Measurements from ENCODE around the gene BAX. TPM values are rescaled to one million over a fixed set of nuclear protein-coding genes. Genes with fewer than 3 reads are reported as not detected.
A peak's percentile ranks its signal among the peaks of the same experiment; 100 is the strongest.

BAX gene
- total and polyA plus RNA-seq, 3 experiments from 2014 or later = 79.5 to 331 (median 315) TPM

DNA sequence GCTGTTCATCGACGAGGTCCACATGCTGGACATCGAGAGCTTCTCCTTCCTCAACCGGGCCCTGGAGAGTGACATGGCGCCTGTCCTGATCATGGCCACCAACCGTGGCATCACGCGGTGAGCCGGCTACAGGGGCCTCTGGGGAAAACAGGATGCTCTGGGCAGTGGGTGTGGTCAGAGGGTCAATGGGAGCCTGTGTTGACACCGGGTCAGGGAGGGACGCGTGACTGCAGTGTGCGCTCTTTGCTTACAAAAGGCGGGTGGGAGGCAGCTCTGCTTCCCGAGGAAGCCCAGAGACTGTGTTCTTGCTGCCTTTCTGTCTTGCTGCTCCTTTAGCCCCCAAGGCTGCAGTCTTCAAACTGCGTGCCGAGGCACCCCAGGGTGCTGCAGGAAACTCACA, 56.5 kb downstream of the BAX start:
- H3K4me1 ChIP-seq (ENCODE audit: insufficient read depth, low read length) = no peaks in the 10 kb centered on the region
- H3K36me3 ChIP-seq (ENCODE audit: insufficient read depth, low read length) = no peaks in the 10 kb centered on the region
- no peak for DNase-seq
- no peaks in the 10 kb centered on the region for H3K27me3 ChIP-seq (ENCODE audit: insufficient read depth, low read length, poor library complexity, severe bottlenecking)
- H3K27ac ChIP-seq (ENCODE audit: low read depth, low read length) = no peak overlapping the region
- Mint-ChIP-seq H3K4me1 (no peaks in the 10 kb centered on the region), H3K9me3 (no peaks in the 10 kb centered on the region), H3K4me3 (no peak overlapping the region), H3K27me3 (no peaks in the 10 kb centered on the region), H3K27ac (peak overlapping the region in 1 of 8 donors; percentile 45), H3K36me3 (peaks cover 0 to 62% (median 2%) of the 10 kb centered on the region in 3 donors)
- no peak overlapping the region for H3K4me3 ChIP-seq (ENCODE audit: low read length)
- ChIA-PET CTCF (interaction anchor here (3.0 kb wide), 1 partner anchor 18 kb away, joined by 11 read pairs; the partner anchor contains the start of genes GYS1 and RUVBL2), POLR2A (no interaction called here)
- no peaks in the 10 kb centered on the region for H3K9me3 ChIP-seq (ENCODE audit: low read length)

Other genes with a start within 250 kb of the BAX start
- gene MAMSTR, start 235.2 kb upstream of the BAX start, total RNA-seq = under 1 TPM; 0.68 to 0.69 TPM
- gene MAMSTR, start 235.2 kb upstream of the BAX start, polyA plus RNA-seq = 0.40 TPM
- under 1 TPM; 0.20 to 0.22 TPM for gene RASIP1, start 214.3 kb upstream of the BAX start, total RNA-seq
- gene RASIP1, start 214.3 kb upstream of the BAX start, polyA plus RNA-seq = 0.09 TPM
- gene IZUMO1, start 208.0 kb upstream of the BAX start, total RNA-seq = not detected
- not detected for gene IZUMO1, start 208.0 kb upstream of the BAX start, polyA plus RNA-seq
- gene FUT1, start 202.2 kb upstream of the BAX start, total RNA-seq = under 1 TPM; 0.09 TPM
- gene FUT1, start 202.2 kb upstream of the BAX start, polyA plus RNA-seq = not detected
- gene FGF21, start 199.4 kb upstream of the BAX start, total RNA-seq = not detected
- gene FGF21, start 199.4 kb upstream of the BAX start, polyA plus RNA-seq = not detected
- 10 to 100 TPM; 61.9 to 62.6 TPM for gene BCAT2, start 143.8 kb upstream of the BAX start, total RNA-seq
- gene BCAT2, start 143.8 kb upstream of the BAX start, polyA plus RNA-seq = 31.8 TPM
- gene HSD17B14, start 118.4 kb upstream of the BAX start, total RNA-seq = under 1 TPM; 0.18 to 0.37 TPM
- 1.1 TPM for gene HSD17B14, start 118.4 kb upstream of the BAX start, polyA plus RNA-seq
- 1 to 10 TPM; 2.5 to 4.1 TPM for gene PLEKHA4, start 86.3 kb upstream of the BAX start, total RNA-seq
- 2.7 TPM for gene PLEKHA4, start 86.3 kb upstream of the BAX start, polyA plus RNA-seq
- gene PPP1R15A, start 82.5 kb upstream of the BAX start, total RNA-seq = 10 to 100 TPM; 67.1 to 69.3 TPM
- gene PPP1R15A, start 82.5 kb upstream of the BAX start, polyA plus RNA-seq = 159 TPM
- gene TULP2, start 56.1 kb upstream of the BAX start, total RNA-seq = not detected
- gene TULP2, start 56.1 kb upstream of the BAX start, polyA plus RNA-seq = not detected
- gene NUCB1, start 54.6 kb upstream of the BAX start, total RNA-seq = 10 to 100 TPM; 86.8 to 93.3 TPM
- gene NUCB1, start 54.6 kb upstream of the BAX start, polyA plus RNA-seq = 147 TPM
- under 1 TPM; 0.42 to 0.53 TPM for gene DHDH, start 21.2 kb upstream of the BAX start, total RNA-seq
- gene DHDH, start 21.2 kb upstream of the BAX start, polyA plus RNA-seq = 0.31 TPM
- 1,000 to 10,000 TPM; 1,478 to 1,489 TPM for gene FTL, start 10.4 kb downstream of the BAX start, total RNA-seq
- 4,521 TPM for gene FTL, start 10.4 kb downstream of the BAX start, polyA plus RNA-seq
- 10 to 100 TPM; 38.2 to 38.9 TPM for gene GYS1, start 38.4 kb downstream of the BAX start, total RNA-seq
- 31.5 TPM for gene GYS1, start 38.4 kb downstream of the BAX start, polyA plus RNA-seq
- gene RUVBL2, start 39.0 kb downstream of the BAX start, total RNA-seq = 100 to 1,000 TPM; 147 to 159 TPM
- 67.9 TPM for gene RUVBL2, start 39.0 kb downstream of the BAX start, polyA plus RNA-seq
- gene LHB, start 62.2 kb downstream of the BAX start, total RNA-seq = not detected
- gene LHB, start 62.2 kb downstream of the BAX start, polyA plus RNA-seq = not detected
- gene CGB3, start 69.5 kb downstream of the BAX start, total RNA-seq = not detected
- gene CGB3, start 69.5 kb downstream of the BAX start, polyA plus RNA-seq = not detected
- gene CGB2, start 77.0 kb downstream of the BAX start, total RNA-seq = not detected
- not detected for gene CGB2, start 77.0 kb downstream of the BAX start, polyA plus RNA-seq
- not detected for gene CGB1, start 82.0 kb downstream of the BAX start, total RNA-seq
- not detected for gene CGB1, start 82.0 kb downstream of the BAX start, polyA plus RNA-seq
- gene CGB5, start 89.0 kb downstream of the BAX start, total RNA-seq = not detected
- gene CGB5, start 89.0 kb downstream of the BAX start, polyA plus RNA-seq = not detected
- not detected for gene CGB8, start 94.2 kb downstream of the BAX start, total RNA-seq
- gene CGB8, start 94.2 kb downstream of the BAX start, polyA plus RNA-seq = not detected
- gene CGB7, start 102.9 kb downstream of the BAX start, total RNA-seq = not detected
- not detected for gene CGB7, start 102.9 kb downstream of the BAX start, polyA plus RNA-seq
- not detected for gene NTF4, start 109.9 kb downstream of the BAX start, total RNA-seq
- gene NTF4, start 109.9 kb downstream of the BAX start, polyA plus RNA-seq = not detected
- gene KCNA7, start 117.8 kb downstream of the BAX start, total RNA-seq = not detected
- gene KCNA7, start 117.8 kb downstream of the BAX start, polyA plus RNA-seq = not detected
- 100 to 1,000 TPM; 210 to 221 TPM for gene SNRNP70, start 130.6 kb downstream of the BAX start, total RNA-seq
- 66.2 TPM for gene SNRNP70, start 130.6 kb downstream of the BAX start, polyA plus RNA-seq
- gene LIN7B, start 159.5 kb downstream of the BAX start, total RNA-seq = 1 to 10 TPM; 4.0 to 5.1 TPM
- gene LIN7B, start 159.5 kb downstream of the BAX start, polyA plus RNA-seq = 8.1 TPM
- 1 to 10 TPM; 1.4 to 2.5 TPM for gene C19orf73, start 164.3 kb downstream of the BAX start, total RNA-seq
- gene C19orf73, start 164.3 kb downstream of the BAX start, polyA plus RNA-seq = 3.1 TPM
- gene PPFIA3, start 164.7 kb downstream of the BAX start, total RNA-seq = 1 to 10 TPM; 3.2 to 3.3 TPM
- gene PPFIA3, start 164.7 kb downstream of the BAX start, polyA plus RNA-seq = 0.56 TPM
- not detected for gene HRC, start 200.5 kb downstream of the BAX start, total RNA-seq
- gene HRC, start 200.5 kb downstream of the BAX start, polyA plus RNA-seq = not detected
- gene TRPM4, start 202.9 kb downstream of the BAX start, total RNA-seq = not detected
- not detected for gene TRPM4, start 202.9 kb downstream of the BAX start, polyA plus RNA-seq